Endothelial cell (in vitro differentiated cells): ENCODE results near the gene RBPJ. TPM values are rescaled to one million over a fixed set of nuclear protein-coding genes. Genes with fewer than 3 reads are reported as not detected.

Experiments used
- DNase-seq: peaks from one replicate; pipeline ENCODE4 v3.0.0; 2021; ENCODE audit warnings: low spot score
- H3K27ac Mint-ChIP-seq: one replicate; pipeline ENCODE4 v1.8.0; 2021; ENCODE audit warnings: mixed read lengths, inconsistent platforms; ENCODE audit not compliant: unreplicated experiment
- H3K27me3 Mint-ChIP-seq: one replicate; pipeline ENCODE4 v1.8.0; 2021; ENCODE audit warnings: mild to moderate bottlenecking, moderate library complexity, mixed read lengths, inconsistent platforms; ENCODE audit not compliant: unreplicated experiment
- H3K36me3 Mint-ChIP-seq: one replicate; pipeline ENCODE4 v1.8.0; 2021; ENCODE audit warnings: mild to moderate bottlenecking, low read depth, mixed read lengths, inconsistent platforms; ENCODE audit not compliant: unreplicated experiment
- H3K4me1 Mint-ChIP-seq: one replicate; pipeline ENCODE4 v1.8.0; 2021; ENCODE audit warnings: mild to moderate bottlenecking, mixed read lengths, inconsistent platforms; ENCODE audit not compliant: unreplicated experiment
- H3K4me3 Mint-ChIP-seq: one replicate; pipeline ENCODE4 v1.8.0; 2021; ENCODE audit warnings: mild to moderate bottlenecking, mixed read lengths, inconsistent platforms; ENCODE audit not compliant: unreplicated experiment
- H3K9me3 Mint-ChIP-seq: one replicate; pipeline ENCODE4 v1.8.0; 2021; ENCODE audit warnings: mixed read lengths, inconsistent platforms; ENCODE audit not compliant: unreplicated experiment
- CTCF ChIP-seq: fragments of 200-600 bp; sonication (generic); IDR thresholded peaks from one replicate; pipeline ENCODE4 v1.5.0; 2021; ENCODE audit warnings: antibody characterized with exemption; ENCODE audit not compliant: unreplicated experiment
- total RNA-seq: library from RNA; stranded (reverse); fragmentation: NEBNext Ultra II Directional; extraction: Animal tissue kit (Norgen Biotek cat#: 25700); gene quantifications from one replicate; pipeline ENCODE4 v1.2.1, GENCODE V29; 2021; ENCODE audit not compliant: unreplicated experiment

Gene RBPJ
- total RNA-seq, 1 donor from 2014 or later: 47.9 TPM

- H3K36me3 Mint-ChIP-seq: no peaks in the 10 kb centered on the region
- no peak overlapping the region for H3K4me3 Mint-ChIP-seq
- no peak overlapping the region for H3K27ac Mint-ChIP-seq
- DNase-seq: no peak
- TF ChIP-seq CTCF: no peak
- no peaks in the 10 kb centered on the region for H3K9me3 Mint-ChIP-seq
- peaks cover 2% of the 10 kb centered on the region for H3K4me1 Mint-ChIP-seq
- no peaks in the 10 kb centered on the region for H3K27me3 Mint-ChIP-seq
These were observed 56.8 kb downstream of the RBPJ start for GRCh38 chr4:26377328-26378311.

- H3K36me3 Mint-ChIP-seq: no peaks in the 10 kb centered on the region
- no peak for TF ChIP-seq CTCF
These were observed 59.0 kb downstream of the RBPJ start for GRCh38 chr4:26379837-26380236.

GRCh38 chr4:26380740-26381139, 59.9 kb downstream of the RBPJ start:
- Mint-ChIP-seq H3K27me3 (no peaks in the 10 kb centered on the region), H3K4me1 (no peaks in the 10 kb centered on the region), H3K9me3 (no peaks in the 10 kb centered on the region), H3K36me3 (no peaks in the 10 kb centered on the region), H3K4me3 (no peak overlapping the region), H3K27ac (no peak overlapping the region)
- DNase-seq: no peak
- TF ChIP-seq CTCF: no peak

More at GRCh38 chr4:26379837-26380236, 59.0 kb downstream of the RBPJ start:
- DNase-seq: no peak
- Mint-ChIP-seq H3K27me3 (no peaks in the 10 kb centered on the region), H3K4me1 (no peaks in the 10 kb centered on the region), H3K27ac (no peak overlapping the region), H3K4me3 (no peak overlapping the region), H3K9me3 (no peaks in the 10 kb centered on the region)

- no peak overlapping the region for H3K27ac Mint-ChIP-seq
- TF ChIP-seq CTCF: no peak
- no peaks in the 10 kb centered on the region for H3K4me1 Mint-ChIP-seq
- peaks cover 9% of the 10 kb centered on the region for H3K36me3 Mint-ChIP-seq
- DNase-seq: no peak
- H3K27me3 Mint-ChIP-seq: no peaks in the 10 kb centered on the region
- H3K4me3 Mint-ChIP-seq: no peak overlapping the region
- no peaks in the 10 kb centered on the region for H3K9me3 Mint-ChIP-seq
These were observed 63.7 kb downstream of the RBPJ start for GRCh38 chr4:26384380-26385057.
